T47D (cell line): ENCODE data around the gene LITAFD.

ENCODE experiments used
- DNase-seq, 2 experiments: peaks; one replicate each; pipeline versions ENCODE4 v3.0.0 to v3.0.0-alpha.2; 2011 to 2012; ENCODE audit warnings: low read depth in 1 of 2, low spot score in 1 of 2
- JUND ChIP-seq: IDR thresholded peaks from 2 replicates; pipeline ENCODE4 v1.6.1; 2012; ENCODE audit warnings: low read depth
- in situ Hi-C: cut with HindIII; loops from 2 replicates; pipeline ENCODE4 v1.10.0; 2016; ENCODE audit warnings: low sequenced_read_pairs, low pct_unique_long_range_greater_than_20kb

The LITAFD gene

GRCh38 chr16:8928467-8928957, 46.4 kb downstream of the LITAFD start:
- in situ Hi-C loops = no loop called here
- no peak for TF ChIP-seq JUND
- DNase-seq = no peak

DNA sequence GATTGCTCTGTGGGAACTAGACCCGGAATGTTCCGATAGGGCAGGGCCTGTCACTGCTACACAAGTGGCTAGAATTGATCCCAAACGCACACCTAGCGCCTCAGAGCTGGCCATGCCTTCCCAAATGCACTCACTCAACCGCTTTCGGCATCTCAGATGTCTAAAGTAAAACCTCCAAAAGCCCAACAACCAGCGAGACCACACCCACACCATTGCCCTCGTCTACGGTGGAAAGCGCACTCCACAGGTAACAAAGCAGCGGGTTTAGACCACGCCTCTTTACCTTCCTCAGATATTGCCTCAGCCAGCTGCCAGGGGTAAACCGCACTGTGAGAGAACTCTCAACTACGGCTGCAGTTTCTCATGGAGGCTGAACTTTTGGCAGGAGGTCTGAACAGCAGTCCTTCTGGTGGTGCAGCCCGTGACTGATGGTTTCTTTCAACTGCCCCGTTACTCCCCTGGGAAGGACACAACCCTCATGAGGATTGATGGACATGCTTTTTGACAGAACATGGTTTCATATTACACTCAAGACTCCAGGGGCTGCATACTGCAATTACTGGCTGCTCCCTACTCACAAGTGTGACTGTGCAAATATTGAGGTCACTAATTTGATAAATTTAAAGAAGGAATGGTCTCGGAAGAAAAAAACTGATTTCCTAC, 47.1 kb downstream of the LITAFD start:
- in situ Hi-C loops = no loop called here
- no peak for DNase-seq
- TF ChIP-seq JUND = no peak

DNA sequence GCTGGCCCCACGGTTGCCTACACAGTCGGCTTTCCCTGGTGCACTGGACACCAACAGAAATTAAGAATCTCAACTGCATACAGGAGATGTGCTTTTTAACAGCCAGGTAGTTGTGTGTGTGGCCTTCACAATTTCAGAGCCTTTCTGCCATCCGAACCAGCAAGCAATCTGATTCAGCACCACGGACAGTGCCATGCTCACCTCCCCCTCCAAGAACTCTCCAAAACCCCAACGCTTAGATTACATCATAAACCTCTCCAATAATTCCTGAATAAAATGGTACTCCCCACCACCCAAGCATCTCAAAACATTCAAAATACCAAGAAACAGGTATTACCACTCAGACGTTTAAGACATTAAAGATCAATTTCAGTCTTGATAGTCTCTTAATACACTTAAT, 49.7 kb downstream of the LITAFD start:
- DNase-seq = peak in 1 of 2 experiments; percentile 82
- in situ Hi-C loops = no loop called here
- TF ChIP-seq JUND = no peak

DNA sequence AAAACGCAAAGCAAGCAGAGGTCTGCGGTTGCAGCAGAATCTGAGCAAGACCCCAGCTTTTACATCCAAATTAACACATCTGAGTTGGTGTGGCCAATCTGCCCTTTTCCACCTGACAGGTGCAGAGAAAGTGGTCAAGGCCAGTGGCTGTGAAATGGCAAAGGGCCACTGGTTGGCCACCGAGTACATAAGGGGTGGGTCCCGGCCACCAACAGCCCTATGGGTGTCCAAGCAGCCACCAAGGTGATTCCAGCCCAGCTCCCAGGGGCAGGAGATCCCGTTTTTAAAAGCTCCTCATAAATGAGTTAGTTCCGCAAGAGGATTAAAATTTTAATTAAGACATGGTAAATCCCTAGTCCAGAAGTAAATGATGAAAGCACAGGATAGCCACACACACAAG, 52.5 kb downstream of the LITAFD start:
- no peak for TF ChIP-seq JUND
- in situ Hi-C loops = no loop called here

More for the DNA sequence above, 52.5 kb downstream of the LITAFD start:
- DNase-seq = no peak
